ENCODE results near the gene GSDME.

DNA sequence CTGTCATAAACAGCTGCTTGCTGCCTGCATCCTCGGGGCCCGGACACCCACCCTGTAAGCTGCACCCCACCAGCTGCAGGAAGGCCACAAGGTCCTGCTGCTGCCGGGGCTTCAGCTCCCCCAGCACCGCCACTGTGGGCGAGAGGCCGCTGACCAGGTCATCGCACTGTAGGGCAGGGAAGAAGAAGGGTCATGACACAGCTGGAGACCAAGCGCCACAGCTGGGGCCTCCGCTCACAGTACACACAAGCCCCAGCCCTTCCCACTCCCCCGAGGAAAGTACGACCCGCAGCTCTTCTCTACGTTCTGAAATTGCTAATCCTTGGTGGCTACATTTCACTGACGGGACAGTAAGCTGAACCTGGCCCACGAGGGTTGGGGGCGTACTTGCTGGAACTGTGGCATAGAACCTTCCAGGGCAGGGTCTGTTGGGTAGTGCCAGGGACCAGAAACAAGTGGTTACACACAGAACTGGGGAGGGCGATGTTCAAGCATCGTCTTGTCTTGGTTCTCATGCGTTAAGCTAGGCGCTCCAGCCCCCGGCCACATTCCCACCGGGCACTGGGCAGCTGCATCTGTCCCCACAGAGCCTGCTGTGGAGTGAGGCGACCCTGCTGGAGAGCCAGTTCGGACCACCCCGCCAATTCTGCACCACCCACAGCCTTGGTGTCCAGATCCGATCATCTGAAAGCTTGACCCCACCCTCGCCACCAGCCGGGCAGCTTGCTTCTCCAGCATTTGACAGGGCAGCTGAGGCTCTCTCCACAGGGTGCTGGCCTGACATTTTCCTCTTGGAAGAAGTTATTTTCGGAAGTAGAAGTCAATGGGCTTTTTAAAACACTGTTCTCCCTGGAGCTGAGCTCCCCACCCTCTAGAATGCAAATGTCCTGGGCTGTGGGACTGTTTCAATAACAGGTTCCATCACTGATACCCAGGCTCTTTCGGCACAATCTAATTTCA lies 50.8 kb downstream of the GSDME start:
- TF ChIP-seq, protein P1, sequence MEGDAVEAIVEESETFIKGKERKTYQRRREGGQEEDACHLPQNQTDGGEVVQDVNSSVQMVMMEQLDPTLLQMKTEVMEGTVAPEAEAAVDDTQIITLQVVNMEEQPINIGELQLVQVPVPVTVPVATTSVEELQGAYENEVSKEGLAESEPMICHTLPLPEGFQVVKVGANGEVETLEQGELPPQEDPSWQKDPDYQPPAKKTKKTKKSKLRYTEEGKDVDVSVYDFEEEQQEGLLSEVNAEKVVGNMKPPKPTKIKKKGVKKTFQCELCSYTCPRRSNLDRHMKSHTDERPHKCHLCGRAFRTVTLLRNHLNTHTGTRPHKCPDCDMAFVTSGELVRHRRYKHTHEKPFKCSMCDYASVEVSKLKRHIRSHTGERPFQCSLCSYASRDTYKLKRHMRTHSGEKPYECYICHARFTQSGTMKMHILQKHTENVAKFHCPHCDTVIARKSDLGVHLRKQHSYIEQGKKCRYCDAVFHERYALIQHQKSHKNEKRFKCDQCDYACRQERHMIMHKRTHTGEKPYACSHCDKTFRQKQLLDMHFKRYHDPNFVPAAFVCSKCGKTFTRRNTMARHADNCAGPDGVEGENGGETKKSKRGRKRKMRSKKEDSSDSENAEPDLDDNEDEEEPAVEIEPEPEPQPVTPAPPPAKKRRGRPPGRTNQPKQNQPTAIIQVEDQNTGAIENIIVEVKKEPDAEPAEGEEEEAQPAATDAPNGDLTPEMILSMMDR (IDR thresholded peaks at IDR 0.05; ENCODE audit: poor library complexity): no peak
- no peak for TF ChIP-seq EZH2 (IDR thresholded peaks at IDR 0.05; ENCODE audit: borderline replicate concordance)
- no peak for TF ChIP-seq EZH2phosphoT487 (IDR thresholded peaks at IDR 0.05; ENCODE audit: low read depth, severe bottlenecking, unreplicated experiment)
